HFF-Myc (cell line): Measurements from ENCODE around the gene RNF223.

ENCODE experiments used
- DNase-seq: peaks from one replicate; pipeline ENCODE4 v3.0.0-alpha.2; 2011; ENCODE audit warnings: low read depth; ENCODE audit errors: extremely low read depth
- H3K4me3 ChIP-seq: replicated peaks from 2 replicates; pipeline ENCODE4 v1.5.1; 2011; ENCODE audit warnings: low read depth, mild to moderate bottlenecking, control low read depth, low read length
- TF ChIP-seq, protein P1 (sequence below): IDR thresholded peaks from 2 replicates; pipeline ENCODE4 v1.5.1; 2012; ENCODE audit warnings: mild to moderate bottlenecking, low read depth, low read length, control low read depth; ENCODE audit errors: missing control alignments

RNF223 gene

DNA sequence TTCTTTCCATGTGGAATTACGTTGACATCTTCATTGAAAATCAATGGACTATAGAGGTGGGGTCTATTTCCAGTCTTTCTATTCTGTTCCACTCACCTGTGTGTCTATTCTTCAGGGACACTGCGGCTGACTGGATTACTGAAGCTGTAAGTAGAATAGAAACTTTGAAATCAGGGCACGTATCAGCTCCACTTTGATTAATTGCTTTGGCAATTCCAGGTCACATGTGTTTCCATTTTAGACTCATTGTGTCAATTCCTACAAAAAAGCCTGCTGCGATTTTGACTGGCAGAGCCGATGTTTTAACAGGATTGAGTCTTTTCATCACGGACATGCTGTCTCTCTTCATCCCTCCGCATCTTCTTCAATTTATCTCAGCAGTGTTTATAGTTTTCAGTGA, 20.9 kb upstream of the RNF223 start:
- DNase-seq, result no peak
- H3K4me3 ChIP-seq, result no peak overlapping the region
- TF ChIP-seq, protein P1, sequence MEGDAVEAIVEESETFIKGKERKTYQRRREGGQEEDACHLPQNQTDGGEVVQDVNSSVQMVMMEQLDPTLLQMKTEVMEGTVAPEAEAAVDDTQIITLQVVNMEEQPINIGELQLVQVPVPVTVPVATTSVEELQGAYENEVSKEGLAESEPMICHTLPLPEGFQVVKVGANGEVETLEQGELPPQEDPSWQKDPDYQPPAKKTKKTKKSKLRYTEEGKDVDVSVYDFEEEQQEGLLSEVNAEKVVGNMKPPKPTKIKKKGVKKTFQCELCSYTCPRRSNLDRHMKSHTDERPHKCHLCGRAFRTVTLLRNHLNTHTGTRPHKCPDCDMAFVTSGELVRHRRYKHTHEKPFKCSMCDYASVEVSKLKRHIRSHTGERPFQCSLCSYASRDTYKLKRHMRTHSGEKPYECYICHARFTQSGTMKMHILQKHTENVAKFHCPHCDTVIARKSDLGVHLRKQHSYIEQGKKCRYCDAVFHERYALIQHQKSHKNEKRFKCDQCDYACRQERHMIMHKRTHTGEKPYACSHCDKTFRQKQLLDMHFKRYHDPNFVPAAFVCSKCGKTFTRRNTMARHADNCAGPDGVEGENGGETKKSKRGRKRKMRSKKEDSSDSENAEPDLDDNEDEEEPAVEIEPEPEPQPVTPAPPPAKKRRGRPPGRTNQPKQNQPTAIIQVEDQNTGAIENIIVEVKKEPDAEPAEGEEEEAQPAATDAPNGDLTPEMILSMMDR, result no peak

DNA sequence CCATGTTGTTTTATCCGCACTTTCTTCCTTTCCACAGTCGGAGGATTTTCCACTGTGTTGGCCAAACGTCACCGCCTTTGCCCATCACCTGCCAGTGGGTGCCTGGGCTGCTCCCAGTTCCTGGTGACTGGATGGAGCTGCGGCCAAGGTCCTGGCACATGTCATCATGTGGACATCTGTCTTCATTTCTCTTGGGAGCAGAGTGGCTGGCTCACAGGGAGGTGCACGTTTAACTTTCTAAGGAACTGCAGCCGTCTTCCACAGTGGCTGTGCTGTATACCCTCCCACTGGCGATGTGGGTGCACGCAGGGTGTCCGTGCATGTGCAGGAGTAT, 19.5 kb upstream of the RNF223 start:
- TF ChIP-seq, protein P1, result no peak
- no peak overlapping the region for H3K4me3 ChIP-seq
- DNase-seq, result no peak

DNA sequence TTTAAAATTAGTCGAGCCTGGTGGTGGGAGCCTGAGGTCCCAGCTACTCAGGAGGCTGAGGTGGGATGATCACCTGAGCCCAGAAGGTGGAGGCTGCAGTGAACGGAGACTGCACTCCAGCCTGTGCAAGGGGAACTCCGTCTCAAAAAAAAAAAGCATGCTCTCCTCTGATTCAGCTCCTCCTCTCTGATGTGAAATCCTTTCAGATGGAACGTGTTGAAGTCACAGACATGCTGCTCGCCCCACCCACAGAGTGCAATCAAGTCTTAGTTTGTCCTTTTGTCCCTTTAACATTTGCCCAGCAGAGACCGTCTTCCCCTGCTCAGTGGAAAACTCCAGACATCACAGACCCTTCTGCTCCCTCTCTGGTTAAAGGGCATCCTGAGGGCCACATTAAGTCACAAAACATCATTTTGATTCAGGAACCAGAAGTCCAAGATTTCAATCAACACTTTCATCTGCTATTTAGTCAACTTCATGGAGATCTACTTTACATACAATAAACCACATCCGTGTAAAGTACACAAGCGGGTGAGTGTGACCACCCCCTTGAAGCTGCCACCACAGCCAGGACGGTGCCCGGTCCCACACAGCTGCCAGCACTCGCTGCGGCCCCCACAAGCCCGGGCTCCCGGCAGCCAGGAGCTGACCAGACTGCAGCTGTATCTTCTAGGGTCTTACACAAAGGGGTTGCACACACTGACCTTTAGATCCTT, 18.9 kb upstream of the RNF223 start:
- no peak overlapping the region for H3K4me3 ChIP-seq
- TF ChIP-seq, protein P1, result no peak
- no peak for DNase-seq

DNA sequence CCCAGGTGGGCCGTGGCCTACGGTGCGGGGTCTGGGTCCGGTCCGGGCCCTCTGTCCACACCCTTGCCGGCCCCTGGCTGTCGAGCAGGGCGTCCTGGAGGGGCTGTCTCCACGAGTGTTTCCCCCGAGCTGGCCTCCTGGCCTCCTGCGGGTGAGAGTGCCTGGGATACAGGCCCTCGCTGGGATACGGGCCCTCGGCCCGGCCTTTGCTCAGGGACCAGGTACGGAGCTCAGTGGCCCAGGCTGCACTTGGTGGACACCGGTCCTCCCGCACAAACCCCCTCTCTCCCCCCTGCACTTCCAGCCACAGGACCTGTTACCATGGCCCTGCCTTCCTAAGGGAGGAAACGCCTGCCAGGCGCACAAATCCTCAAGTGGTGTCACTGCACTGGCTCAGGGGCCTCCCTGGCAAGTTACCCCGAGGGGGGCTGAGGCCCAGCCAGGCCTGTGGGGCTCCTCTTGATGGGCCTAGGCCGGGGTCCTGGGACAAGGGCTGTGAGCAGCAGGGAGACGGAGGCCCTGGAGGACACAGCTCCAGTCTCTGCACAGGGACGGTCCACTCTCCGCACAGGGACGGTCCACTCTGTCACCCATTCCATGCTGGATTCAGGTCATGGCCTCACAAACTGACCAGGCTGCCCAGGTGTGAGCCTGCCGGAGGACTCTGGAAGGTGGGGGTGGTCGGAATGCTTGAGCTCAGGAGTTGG, 18.2 kb upstream of the RNF223 start:
- DNase-seq, result no peak
- no peak overlapping the region for H3K4me3 ChIP-seq
- TF ChIP-seq, protein P1, result no peak

DNA sequence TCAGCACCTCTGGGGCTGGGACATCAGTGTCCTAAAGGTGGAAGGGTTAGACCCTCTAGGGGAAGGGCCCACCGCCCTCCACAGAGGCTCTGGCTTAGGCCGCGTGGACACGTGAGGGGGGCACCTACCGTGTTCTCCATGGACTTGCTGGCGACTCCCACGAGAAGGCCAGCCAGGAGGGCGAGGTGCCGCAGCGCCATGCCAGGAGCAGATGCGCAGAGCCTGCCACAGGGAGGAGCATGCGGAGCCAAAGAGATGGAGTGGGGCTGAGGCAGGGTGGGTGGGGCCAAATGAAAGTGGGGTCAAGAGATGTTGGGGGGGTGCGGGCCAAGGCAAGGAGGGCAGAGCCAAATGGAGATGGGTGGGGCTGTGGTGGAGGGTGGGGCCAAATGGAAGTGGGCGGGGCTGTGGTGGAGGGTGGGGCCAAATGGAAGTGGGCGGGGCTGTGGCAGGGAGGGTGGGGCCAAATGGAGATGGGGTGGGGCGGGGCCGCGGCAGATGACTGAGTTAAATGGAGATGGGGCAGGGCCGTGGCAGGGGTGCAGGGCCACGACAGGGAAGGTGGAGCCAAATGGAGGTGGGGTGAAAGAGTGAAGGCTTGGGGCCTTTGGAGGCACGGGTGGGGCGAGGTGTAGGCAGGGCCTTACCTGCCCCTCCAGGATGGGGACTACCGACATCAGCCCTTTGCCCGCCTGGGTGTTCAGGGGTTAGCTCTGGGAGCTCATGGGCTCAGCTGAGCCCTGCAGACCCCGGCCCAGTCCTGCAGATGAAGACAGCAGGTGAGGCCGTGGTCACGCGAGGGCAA, 17.4 kb upstream of the RNF223 start:
- H3K4me3 ChIP-seq, result no peak overlapping the region
- TF ChIP-seq, protein P1, result no peak
- DNase-seq, result no peak

DNA sequence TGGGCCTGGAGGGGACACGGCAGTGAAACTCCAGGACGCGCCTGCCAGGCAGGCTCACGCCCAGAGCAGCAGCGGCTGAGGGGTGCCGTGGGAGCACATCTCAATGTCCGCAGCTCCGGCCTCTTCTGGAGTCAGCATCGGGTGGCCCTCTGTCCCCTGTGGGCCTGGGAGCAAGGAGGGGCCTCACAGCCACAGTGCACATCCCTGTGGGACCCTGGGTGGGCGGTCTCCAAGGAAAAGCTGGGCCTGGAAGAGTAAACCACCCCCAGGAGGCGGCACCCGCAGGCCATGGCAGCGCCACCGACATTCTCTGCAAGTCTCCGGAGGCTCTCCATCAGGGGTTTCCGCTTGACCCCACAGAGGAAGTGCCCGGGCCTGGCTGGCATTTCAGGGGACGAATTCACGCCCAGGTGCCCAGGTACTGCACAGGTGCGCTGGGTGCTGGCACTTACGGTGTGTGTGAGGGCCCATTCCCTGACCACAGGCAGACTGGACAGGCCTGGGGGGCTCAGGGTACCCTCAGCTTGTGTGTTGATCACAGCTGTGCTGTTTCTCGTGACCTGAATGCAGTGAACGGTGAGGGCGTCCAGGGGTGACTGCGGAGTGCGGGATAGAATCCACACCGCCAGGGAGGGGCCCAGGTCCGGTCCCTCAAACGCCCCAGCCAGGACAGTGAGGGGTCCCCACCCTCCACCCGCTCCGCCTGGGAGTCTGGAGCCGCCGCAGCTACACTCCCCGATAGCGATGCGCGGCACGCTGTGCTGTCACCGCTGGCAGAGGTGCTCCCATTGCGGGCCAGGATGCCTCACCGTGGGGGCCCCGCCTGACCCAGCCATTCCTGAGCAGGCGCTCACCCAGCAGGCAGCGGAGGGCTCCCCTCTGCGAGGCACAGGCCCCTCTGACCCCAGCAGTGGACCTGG, 16.6 kb upstream of the RNF223 start:
- no peak for DNase-seq
- no peak overlapping the region for H3K4me3 ChIP-seq
- TF ChIP-seq, protein P1, result no peak
